Vagina (tissue), 2 donors: ENCODE data around the gene RSBN1. TPM values are rescaled to one million over a fixed set of nuclear protein-coding genes. Genes with fewer than 3 reads are reported as not detected.

Experiments
- DNase-seq, 2 donors: peaks; one replicate each; pipeline ENCODE4 v3.0.0-alpha.2; 2017; ENCODE audit errors: extremely low spot score in 2 of 2
- H3K27ac ChIP-seq: fragments of 200-600 bp; sonication (generic); one replicate; pipeline ENCODE4 v1.5.1; 2019
- H3K27me3 ChIP-seq: fragments of 200-600 bp; sonication (generic); one replicate; pipeline ENCODE4 v1.5.1; 2019
- H3K36me3 ChIP-seq, 2 donors: fragments of 200-600 bp; sonication (generic); one replicate each; pipeline ENCODE4 v1.5.1; 2017 to 2019
- H3K4me1 ChIP-seq: fragments of 200-600 bp; sonication (generic); one replicate; pipeline ENCODE4 v1.5.1; 2019
- H3K4me3 ChIP-seq, 2 donors: fragments of 200-600 bp; sonication (generic); 1 replicate in 1 of 2; 2 replicates in 1 of 2; pipeline ENCODE4 v1.5.1; 2016 to 2019
- H3K9me3 ChIP-seq: fragments of 200-600 bp; sonication (generic); one replicate; pipeline ENCODE4 v1.5.1; 2019
- POLR2A ChIP-seq, 2 donors: fragments of 450-650 bp; IDR thresholded peaks; one replicate each; pipeline ENCODE4 v1.6.1; 2017; ENCODE audit warnings: antibody characterized with exemption in 2 of 2, mild to moderate bottlenecking in 2 of 2, moderate library complexity in 2 of 2
- POLR2AphosphoS5 ChIP-seq, 2 donors: sonication (generic); formaldehyde crosslinking; IDR thresholded peaks; one replicate each; pipeline ENCODE4 v1.9.0; 2017; ENCODE audit warnings: antibody characterized with exemption in 2 of 2, mild to moderate bottlenecking in 2 of 2, low read depth in 1 of 2; ENCODE audit not compliant: insufficient read depth in 1 of 2
- intact Hi-C: fragments of 100-400 bp; cut with DNase I; formaldehyde crosslinking; loops from one replicate; pipeline ENCODE4 v1.15.1; 2023
- total RNA-seq: library from RNA; depleted of rRNA; stranded (reverse); fragments of >200 nt; gene quantifications from one replicate; pipeline ENCODE4 v1.2.3, GENCODE V29; 2016
- TF ChIP-seq, protein P1 (sequence below), 3 experiments: fragments of 450-650 bp in 2 of 3; fragments of 200-600 bp in 1 of 3; sonication (generic) in 1 of 3; IDR thresholded peaks; one replicate each; pipeline ENCODE4 v1.5.1; 2017 to 2019; ENCODE audit warnings: antibody characterized with exemption in 3 of 3, mild to moderate bottlenecking in 2 of 3, moderate library complexity in 2 of 3

The RSBN1 gene
- total RNA-seq, 1 donor from 2014 or later = 24.1 TPM

DNA sequence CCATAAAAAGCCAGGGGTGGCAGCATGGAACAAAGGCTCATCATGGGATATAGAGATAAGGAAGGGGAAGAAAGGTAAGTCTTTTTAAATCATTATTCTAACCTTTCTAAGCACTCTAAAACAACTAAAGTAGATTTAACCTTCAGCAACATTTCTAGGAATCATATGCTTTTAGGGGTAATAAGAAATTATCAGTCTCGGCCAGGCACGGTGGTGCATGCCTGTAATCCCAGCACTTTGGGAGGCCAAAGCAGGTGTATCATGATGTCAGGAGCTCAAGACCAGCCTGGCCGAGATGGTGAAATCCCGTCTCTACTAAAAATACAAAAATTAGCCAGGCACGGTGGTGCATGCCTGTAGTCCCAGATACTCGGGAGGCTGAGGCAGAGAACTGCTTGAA is 32.7 kb downstream of the RSBN1 start:
- DNase-seq = no peak
- H3K27ac ChIP-seq = no peak overlapping the region
- H3K4me3 ChIP-seq = no peak overlapping the region
- intact Hi-C loops = no loop called here
- TF ChIP-seq POLR2A (IDR thresholded peaks at IDR 0.05) (no peak), POLR2AphosphoS5 (IDR thresholded peaks at IDR 0.05; ENCODE audit: insufficient read depth in 1 of 2, low read depth in 1 of 2) (no peak)
- TF ChIP-seq, protein P1, sequence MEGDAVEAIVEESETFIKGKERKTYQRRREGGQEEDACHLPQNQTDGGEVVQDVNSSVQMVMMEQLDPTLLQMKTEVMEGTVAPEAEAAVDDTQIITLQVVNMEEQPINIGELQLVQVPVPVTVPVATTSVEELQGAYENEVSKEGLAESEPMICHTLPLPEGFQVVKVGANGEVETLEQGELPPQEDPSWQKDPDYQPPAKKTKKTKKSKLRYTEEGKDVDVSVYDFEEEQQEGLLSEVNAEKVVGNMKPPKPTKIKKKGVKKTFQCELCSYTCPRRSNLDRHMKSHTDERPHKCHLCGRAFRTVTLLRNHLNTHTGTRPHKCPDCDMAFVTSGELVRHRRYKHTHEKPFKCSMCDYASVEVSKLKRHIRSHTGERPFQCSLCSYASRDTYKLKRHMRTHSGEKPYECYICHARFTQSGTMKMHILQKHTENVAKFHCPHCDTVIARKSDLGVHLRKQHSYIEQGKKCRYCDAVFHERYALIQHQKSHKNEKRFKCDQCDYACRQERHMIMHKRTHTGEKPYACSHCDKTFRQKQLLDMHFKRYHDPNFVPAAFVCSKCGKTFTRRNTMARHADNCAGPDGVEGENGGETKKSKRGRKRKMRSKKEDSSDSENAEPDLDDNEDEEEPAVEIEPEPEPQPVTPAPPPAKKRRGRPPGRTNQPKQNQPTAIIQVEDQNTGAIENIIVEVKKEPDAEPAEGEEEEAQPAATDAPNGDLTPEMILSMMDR (IDR thresholded peaks at IDR 0.05) = no peak
- H3K27me3 ChIP-seq = no peaks in the 10 kb centered on the region
- peaks cover 0 to 17% of the 10 kb centered on the region in 2 donors for H3K36me3 ChIP-seq
- H3K4me1 ChIP-seq = peaks cover 49% of the 10 kb centered on the region
- H3K9me3 ChIP-seq = no peaks in the 10 kb centered on the region

DNA sequence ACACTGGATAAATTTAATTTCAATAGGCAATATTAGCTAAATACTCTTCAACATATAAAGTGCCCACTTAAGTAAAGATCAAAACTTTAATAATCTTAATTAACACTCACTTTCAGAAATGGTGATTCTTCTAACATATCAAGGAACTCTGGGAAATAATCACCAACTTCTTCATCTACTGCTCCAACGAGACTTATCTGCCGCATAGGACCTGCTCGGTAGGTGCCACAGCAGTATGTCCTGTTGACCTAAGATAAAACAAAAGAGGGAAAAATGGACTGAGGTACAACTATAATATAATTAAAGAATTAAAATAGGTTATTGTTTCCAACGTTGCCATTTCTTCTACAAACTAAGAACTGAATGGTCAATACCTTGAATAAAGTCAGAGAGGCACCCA is 34.7 kb downstream of the RSBN1 start:
- H3K4me1 ChIP-seq = peaks cover 36% of the 10 kb centered on the region
- H3K9me3 ChIP-seq = no peaks in the 10 kb centered on the region
- intact Hi-C loops = no loop called here
- peaks cover 0 to 19% of the 10 kb centered on the region in 2 donors for H3K36me3 ChIP-seq
- H3K27ac ChIP-seq = no peak overlapping the region
- TF ChIP-seq POLR2AphosphoS5 (IDR thresholded peaks at IDR 0.05; ENCODE audit: insufficient read depth in 1 of 2, low read depth in 1 of 2) = no peak
- TF ChIP-seq POLR2A (IDR thresholded peaks at IDR 0.05) = no peak
- TF ChIP-seq, protein P1 (IDR thresholded peaks at IDR 0.05) = no peak
- H3K27me3 ChIP-seq = no peaks in the 10 kb centered on the region
- no peak for DNase-seq
- no peak overlapping the region for H3K4me3 ChIP-seq

DNA sequence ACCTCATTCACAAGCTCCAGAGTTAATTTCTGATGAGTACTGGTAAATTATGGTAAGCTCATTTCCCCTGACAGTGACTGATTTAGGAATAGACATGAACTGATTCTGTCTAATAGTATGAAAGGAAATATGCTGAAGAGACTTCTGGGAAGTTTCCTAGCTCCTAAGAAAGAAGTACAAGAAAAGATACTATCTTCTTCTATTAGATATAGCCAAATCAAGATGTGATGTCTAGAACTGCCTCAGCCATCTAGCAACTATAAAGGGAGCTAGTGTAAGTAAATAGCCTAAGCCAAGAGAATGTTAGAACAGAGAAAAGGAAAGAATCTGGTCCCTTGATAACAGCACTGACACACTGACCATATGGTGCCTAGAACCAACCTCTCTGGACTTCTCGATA is 42.2 kb downstream of the RSBN1 start:
- H3K27me3 ChIP-seq = no peaks in the 10 kb centered on the region
- no peak for DNase-seq
- H3K9me3 ChIP-seq = no peaks in the 10 kb centered on the region
- intact Hi-C loops = no loop called here
- peaks cover 0 to 29% of the 10 kb centered on the region in 2 donors for H3K36me3 ChIP-seq
- H3K4me3 ChIP-seq = no peak overlapping the region
- H3K27ac ChIP-seq = no peak overlapping the region
- peaks cover 13% of the 10 kb centered on the region for H3K4me1 ChIP-seq
- no peak for TF ChIP-seq POLR2A (IDR thresholded peaks at IDR 0.05)
- TF ChIP-seq POLR2AphosphoS5 (IDR thresholded peaks at IDR 0.05; ENCODE audit: insufficient read depth in 1 of 2, low read depth in 1 of 2) = no peak
- TF ChIP-seq, protein P1 (IDR thresholded peaks at IDR 0.05) = no peak

DNA sequence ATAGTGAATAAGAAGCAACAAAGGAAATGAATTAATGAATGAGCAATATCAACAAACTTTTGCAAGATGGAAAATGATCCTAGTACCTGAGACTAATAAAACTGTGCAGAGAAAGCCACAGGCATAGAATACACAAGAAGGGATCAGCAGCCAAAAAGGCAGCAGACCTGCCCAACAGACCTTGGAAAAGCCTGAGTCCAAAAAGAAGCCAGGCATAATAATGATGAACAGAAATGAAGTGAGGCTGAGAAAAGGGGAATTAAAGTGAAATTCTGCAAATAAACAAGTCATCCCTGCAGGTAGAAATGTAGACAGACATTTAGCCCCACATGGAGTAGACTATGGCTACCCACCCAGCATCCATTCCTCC is 42.7 kb downstream of the RSBN1 start:
- intact Hi-C loops = no loop called here
- no peak for TF ChIP-seq POLR2AphosphoS5 (IDR thresholded peaks at IDR 0.05; ENCODE audit: insufficient read depth in 1 of 2, low read depth in 1 of 2)
- no peak for TF ChIP-seq POLR2A (IDR thresholded peaks at IDR 0.05)
- TF ChIP-seq, protein P1 (IDR thresholded peaks at IDR 0.05) = no peak
- Histone ChIP-seq H3K36me3 (peaks cover 0 to 28% of the 10 kb centered on the region in 2 donors), H3K27me3 (no peaks in the 10 kb centered on the region), H3K27ac (no peak overlapping the region), H3K4me1 (peaks cover 13% of the 10 kb centered on the region), H3K9me3 (no peaks in the 10 kb centered on the region), H3K4me3 (no peak overlapping the region)
- DNase-seq = no peak

DNA sequence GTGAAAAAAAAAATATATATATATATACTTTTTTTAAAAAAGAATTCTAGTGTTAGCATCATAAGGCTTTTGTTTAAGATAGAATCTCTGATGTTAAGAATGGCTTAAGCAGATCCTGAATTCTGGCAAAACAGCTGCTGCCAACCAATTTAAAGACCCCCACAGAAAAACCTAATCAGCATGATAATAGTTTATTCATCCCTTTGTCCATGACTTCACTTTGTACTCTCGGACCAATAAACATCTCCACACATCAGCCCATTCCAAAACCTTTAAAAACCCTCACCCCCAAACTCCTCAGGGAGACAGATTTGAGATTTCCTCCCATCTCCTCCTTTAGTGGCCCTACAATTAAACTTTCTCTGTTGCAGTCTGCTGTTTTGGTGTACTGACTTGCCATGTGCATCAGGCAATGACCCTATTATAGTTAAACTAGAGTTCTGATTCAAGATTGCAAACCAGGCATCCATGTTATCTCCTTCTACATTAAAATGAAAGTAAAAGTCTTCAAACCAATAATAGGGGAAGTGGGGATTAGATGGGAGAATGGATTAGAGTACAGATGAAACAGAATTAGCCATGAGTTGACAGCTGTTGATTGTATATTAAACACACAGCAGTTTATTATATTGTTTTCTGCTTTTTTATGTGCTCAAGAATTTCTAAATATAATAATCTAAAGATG is 43.2 kb downstream of the RSBN1 start:
- H3K36me3 ChIP-seq = peaks cover 0 to 25% of the 10 kb centered on the region in 2 donors
- peaks cover 13% of the 10 kb centered on the region for H3K4me1 ChIP-seq
- no peak for DNase-seq
- no peaks in the 10 kb centered on the region for H3K9me3 ChIP-seq
- intact Hi-C loops = no loop called here
- no peak overlapping the region for H3K4me3 ChIP-seq
- TF ChIP-seq POLR2AphosphoS5 (IDR thresholded peaks at IDR 0.05; ENCODE audit: insufficient read depth in 1 of 2, low read depth in 1 of 2) (no peak), POLR2A (IDR thresholded peaks at IDR 0.05) (no peak)
- TF ChIP-seq, protein P1 (IDR thresholded peaks at IDR 0.05) = no peak
- H3K27ac ChIP-seq = no peak overlapping the region
- H3K27me3 ChIP-seq = no peaks in the 10 kb centered on the region
